Endothelial cell of umbilical vein (primary cell): ENCODE data around the gene COQ5. TPM values are rescaled to one million over a fixed set of nuclear protein-coding genes. Genes with fewer than 3 reads are reported as not detected.

Experiments used
- BruUV-seq: library from RNA; stranded (reverse); fragments of 400-500 nt; replicated peaks from 2 replicates; lab custom pipeline; 2021; lab: Mats Ljungman, UMichigan
- CTCF ChIA-PET: fragments of 300-600, 350-600 bp; sonication (Branson Sonifier 250); formaldehyde crosslinking; loops from one replicate; lab custom pipeline; 2021; ENCODE audit warnings: antibody characterized with exemption, inconsistent platforms; lab: Charles Lee
- POLR2A ChIA-PET: fragments of 300-600, 350-600 bp; sonication (Branson Sonifier 250); formaldehyde crosslinking; loops from one replicate; lab custom pipeline; 2021; ENCODE audit warnings: antibody characterized with exemption, inconsistent platforms; lab: Charles Lee
- DNase-seq: peaks from one replicate; pipeline ENCODE4 v3.0.0-alpha.2; 2011; ENCODE audit warnings: low read depth, low spot score
- FAIRE-seq: peaks from 2 replicates; lab custom pipeline; 2011; peaks lifted over from hg19 to GRCh38; lab: Jason Lieb, UNC
- H2AFZ ChIP-seq: 2 replicates; pipeline ENCODE4 v1.6.0; 2012; ENCODE audit warnings: low read depth, low read length, control low read depth, inconsistent platforms
- H3K27ac ChIP-seq: 2 replicates; pipeline ENCODE4 v1.5.1; 2011; ENCODE audit warnings: low read depth, mild to moderate bottlenecking, control low read depth, low read length, moderate library complexity; ENCODE audit not compliant: insufficient read depth
- H3K27me3 ChIP-seq, 2 experiments: 2 replicates each; pipeline versions ENCODE4 v1.6.0 to v1.6.1; 2011; ENCODE audit warnings: low read length in 2 of 2, mixed read lengths in 1 of 2; ENCODE audit not compliant: control insufficient read depth in 2 of 2, insufficient read depth in 2 of 2
- H3K36me3 ChIP-seq, 2 experiments: 2 replicates in 1 of 2; 3 replicates in 1 of 2; pipeline ENCODE4 v1.5.1; 2011; ENCODE audit warnings: low read length in 2 of 2, mild to moderate bottlenecking in 1 of 2, moderate library complexity in 1 of 2; ENCODE audit not compliant: control insufficient read depth in 2 of 2, insufficient read depth in 2 of 2; ENCODE audit errors: extremely low read depth in 1 of 2
- H3K4me1 ChIP-seq: 3 replicates; pipeline ENCODE4 v1.5.1; 2011; ENCODE audit warnings: mild to moderate bottlenecking, low read length; ENCODE audit not compliant: control insufficient read depth, insufficient read depth; ENCODE audit errors: extremely low read depth
- H3K4me2 ChIP-seq: 2 replicates; pipeline ENCODE4 v1.6.1; 2011; ENCODE audit warnings: low read length, control low read depth, mixed read lengths; ENCODE audit not compliant: insufficient read depth
- H3K4me3 ChIP-seq, 3 experiments: fragments of 200-600 bp in 1 of 3; sonication (generic), shearing (Covaris generic) in 1 of 3; replicated peaks in 1 of 3; 2 replicates each; pipeline ENCODE4 v1.5.1; 2011 to 2016; ENCODE audit warnings: control low read depth in 3 of 3, low read length in 3 of 3, mild to moderate bottlenecking in 2 of 3, inconsistent platforms in 1 of 3, low read depth in 1 of 3, moderate library complexity in 1 of 3; ENCODE audit not compliant: insufficient read depth in 1 of 3
- H3K79me2 ChIP-seq: 2 replicates; pipeline ENCODE4 v1.6.0; 2012; ENCODE audit warnings: low read length, inconsistent platforms; ENCODE audit not compliant: control insufficient read depth, insufficient read depth
- H3K9ac ChIP-seq: replicated peaks from 2 replicates; pipeline ENCODE3; 2011; ENCODE audit warnings: low read length, control low read depth; ENCODE audit not compliant: insufficient read depth; ENCODE audit errors: extremely low read depth
- H3K9me1 ChIP-seq: replicated peaks from 3 replicates; pipeline ENCODE4 v1.6.0; 2011; ENCODE audit warnings: mild to moderate bottlenecking, low read length; ENCODE audit not compliant: control insufficient read depth, insufficient read depth; ENCODE audit errors: extremely low read depth
- H3K9me3 ChIP-seq: replicated peaks from 2 replicates; pipeline ENCODE4 v1.5.1; 2012; ENCODE audit warnings: low read length, inconsistent platforms; ENCODE audit not compliant: control insufficient read depth, insufficient read depth
- H4K20me1 ChIP-seq: replicated peaks from 2 replicates; pipeline ENCODE3; 2011; ENCODE audit warnings: mild to moderate bottlenecking, low read length; ENCODE audit not compliant: control insufficient read depth, insufficient read depth; ENCODE audit errors: extremely low read depth
- CTCF ChIP-seq, 2 donors: IDR thresholded peaks; 1 replicate in 1 of 2; 2 replicates in 1 of 2; pipeline ENCODE4 v1.5.1; 2011; ENCODE audit warnings: low read length in 2 of 2, mild to moderate bottlenecking in 2 of 2, moderate library complexity in 2 of 2, control low read depth in 1 of 2, inconsistent platforms in 1 of 2, low read depth in 1 of 2; ENCODE audit not compliant: insufficient read depth in 1 of 2; ENCODE audit errors: extremely low read depth in 1 of 2
- EZH2 ChIP-seq: IDR thresholded peaks from 2 replicates; pipeline ENCODE4 v1.6.1; 2012; ENCODE audit warnings: borderline replicate concordance, low read depth, mild to moderate bottlenecking, moderate library complexity, low read length, inconsistent platforms; ENCODE audit not compliant: severe bottlenecking
- FOS ChIP-seq: IDR thresholded peaks from 2 replicates; pipeline ENCODE4 v1.6.1; 2011; ENCODE audit warnings: mild to moderate bottlenecking, low read length, moderate library complexity, borderline replicate concordance; ENCODE audit not compliant: insufficient read depth
- GATA2 ChIP-seq: IDR thresholded peaks from 2 replicates; pipeline ENCODE4 v1.7.0; 2011; ENCODE audit warnings: low read depth, mild to moderate bottlenecking, moderate library complexity, mixed read lengths, low read length; ENCODE audit not compliant: insufficient read length, insufficient read depth
- JUN ChIP-seq: IDR thresholded peaks from 2 replicates; pipeline ENCODE4 v1.6.1; 2011; ENCODE audit warnings: borderline replicate concordance, low read depth; ENCODE audit not compliant: insufficient read length, insufficient read depth
- MAX ChIP-seq: IDR thresholded peaks from 2 replicates; pipeline ENCODE4 v1.6.1; 2011; ENCODE audit not compliant: insufficient read depth, insufficient read length
- MYC ChIP-seq: IDR thresholded peaks from one replicate; pipeline ENCODE4 v1.6.1; 2011; ENCODE audit warnings: mild to moderate bottlenecking, low read depth, low read length
- POLR2A ChIP-seq: IDR thresholded peaks from 2 replicates; pipeline ENCODE4 v1.6.1; 2012; ENCODE audit warnings: low read depth, mild to moderate bottlenecking, control low read depth, low read length
- POLR2AphosphoS5 ChIP-seq: IDR thresholded peaks from 2 replicates; pipeline ENCODE4 v1.6.1; 2012; ENCODE audit warnings: low read depth, mild to moderate bottlenecking, control low read depth, low read length, moderate library complexity; ENCODE audit not compliant: insufficient read depth
- dilution Hi-C: fragments of 300-500 bp; cut with MboI; formaldehyde crosslinking; loops from one replicate; pipeline ENCODE4 v1.15.0; 2019; ENCODE audit warnings: low sequenced_read_pairs; ENCODE audit not compliant: extremely low pct_ligation_motif_present
- intact Hi-C: fragments of 100-400 bp; cut with micrococcal nuclease; formaldehyde crosslinking; loops from one replicate; pipeline ENCODE4 v1.10.0; 2022
- polyA plus RNA-seq, 4 experiments: library from polyadenylated mRNA; depleted of rRNA in 3 of 4; stranded (reverse) in 3 of 4; unstranded in 1 of 4; fragments of >200 nt; gene quantifications; 2 replicates each; pipeline versions ENCODE4 v1.2.1 to v1.2.3, GENCODE V29; 2011 to 2012; ENCODE audit warnings: missing spikeins in 1 of 4
- total RNA-seq: library from RNA; stranded (reverse); gene quantifications from 2 replicates; pipeline ENCODE4 v1.2.3, GENCODE V29; 2021

COQ5 gene
- total and polyA plus RNA-seq, 2 donors (not counting 3 experiments of a cell fraction or from before 2014, with no cell fraction given) = 19.7 to 23.7 TPM

- peak; percentile 68 for FAIRE-seq
- Histone ChIP-seq H3K27me3 (no peaks in the 10 kb centered on the region), H3K9me3 (no peaks in the 10 kb centered on the region), H3K4me2 (peak overlapping the region; percentile 46), H2AFZ (no peak overlapping the region), H4K20me1 (peaks cover 2% of the 10 kb centered on the region), H3K4me1 (peaks cover 3% of the 10 kb centered on the region), H3K36me3 (peaks cover 16 to 19% of the 10 kb centered on the region in 2 experiments), H3K9ac (peak overlapping the region; percentile 71), H3K4me3 (peak overlapping the region; percentile 54 to 90 (median 78)), H3K79me2 (peaks cover 56% of the 10 kb centered on the region), H3K27ac (peak overlapping the region; percentile 68), H3K9me1 (no peaks in the 10 kb centered on the region)
- TF ChIP-seq POLR2AphosphoS5 (no peak), MAX (no peak), GATA2 (no peak), MYC (no peak), JUN (no peak)
- intact Hi-C loops = loop anchor here (2.0 kb wide), 1 partner anchor 60 kb away; the partner anchor contains the start of gene COQ5
- CTCF ChIA-PET = interaction anchor here (1.1 to 3.9 kb wide), 6 partner anchors 9 to 82 kb away, joined by 3 to 29 read pairs (median 4); partner anchors contain the start of gene DYNLL1
- POLR2A ChIA-PET = interaction anchor here (0.7 to 2.8 kb wide), 5 partner anchors 9 to 231 kb away, joined by 3 to 24 read pairs (median 4); partner anchors contain the start of genes DYNLL1 and POP5
- dilution Hi-C loops = no loop called here
- TSS peak; percentile 40 for BruUV-seq
- no peak for DNase-seq
These were observed 60.6 kb downstream of the COQ5 start for GRCh38 chr12:120468325-120468820.

- TF ChIP-seq POLR2A = no peak
- TF ChIP-seq GATA2 = no peak
- TF ChIP-seq MYC = no peak
- no peak for TF ChIP-seq EZH2
- no peak for TF ChIP-seq JUN
- TF ChIP-seq FOS = no peak
- TF ChIP-seq MAX = no peak
- TF ChIP-seq CTCF (IDR thresholded peaks at IDR 0.05; ENCODE audit: extremely low read depth in 1 of 2, insufficient read depth in 1 of 2, low read depth in 1 of 2, low read length in 2 of 2) = no peak
- no peak for TF ChIP-seq POLR2AphosphoS5
- peaks cover 25 to 26% of the 10 kb centered on the region in 2 experiments for H3K36me3 ChIP-seq
- dilution Hi-C loops = no loop called here
- H3K4me2 ChIP-seq = no peak overlapping the region
- peaks cover 58% of the 10 kb centered on the region for H3K79me2 ChIP-seq
- no peak overlapping the region for H3K9ac ChIP-seq
- H3K27me3 ChIP-seq = no peaks in the 10 kb centered on the region
- H2AFZ ChIP-seq = no peak overlapping the region
- no TSS peak for BruUV-seq
- no peak overlapping the region for H3K27ac ChIP-seq
- FAIRE-seq = no peak
- POLR2A ChIA-PET = interaction anchor here (2.8 kb wide), 1 partner anchor 29 kb away, joined by 24 read pairs; the partner anchor contains the start of gene DYNLL1
- H3K4me1 ChIP-seq = peaks cover 3% of the 10 kb centered on the region
- no peak overlapping the region for H3K4me3 ChIP-seq
- intact Hi-C loops = no loop called here
- H3K9me3 ChIP-seq = no peaks in the 10 kb centered on the region
- CTCF ChIA-PET = interaction anchor here (1.1 to 3.9 kb wide), 7 partner anchors 8 to 110 kb away, joined by 3 to 29 read pairs (median 6); partner anchors contain the start of genes COX6A1 and DYNLL1
- no peak for DNase-seq
- H3K9me1 ChIP-seq = no peaks in the 10 kb centered on the region
- peaks cover 2% of the 10 kb centered on the region for H4K20me1 ChIP-seq
These were observed 61.5 kb downstream of the COQ5 start for GRCh38 chr12:120467439-120467838.
